GM12872 (cell line): Measurements from ENCODE around the gene ZBTB14.

ENCODE experiments used
- CTCF ChIP-seq: IDR thresholded peaks from 3 replicates; pipeline ENCODE4 v1.5.1; 2011; ENCODE audit warnings: low read depth, mild to moderate bottlenecking, low read length, moderate library complexity; ENCODE audit not compliant: insufficient read depth

Gene ZBTB14

GRCh38 chr18:5266721-5267120 lies 28.8 kb downstream of the ZBTB14 start:
- no peak for TF ChIP-seq CTCF

- TF ChIP-seq CTCF, result no peak
Observed at GRCh38 chr18:5253910-5254309, 41.6 kb downstream of the ZBTB14 start.

GRCh38 chr18:5251117-5251516 lies 44.4 kb downstream of the ZBTB14 start:
- no peak for TF ChIP-seq CTCF

GRCh38 chr18:5250603-5251002 lies 44.9 kb downstream of the ZBTB14 start:
- TF ChIP-seq CTCF, result no peak

GRCh38 chr18:5244941-5245340 lies 50.6 kb downstream of the ZBTB14 start:
- TF ChIP-seq CTCF, result no peak

GRCh38 chr18:5239447-5239846 lies 56.1 kb downstream of the ZBTB14 start:
- no peak for TF ChIP-seq CTCF
